Hematopoietic multipotent progenitor cell treated with erythropoietin and hydrocortisone succinate and interleukin-3 and kit ligand, for 15 days (in vitro differentiated cells): ENCODE measurements around the gene TBC1D17.
A peak's percentile ranks its signal among the peaks of the same experiment; 100 is the strongest.

Experiments used
- DNase-seq: peaks from one replicate; pipeline ENCODE4 v3.0.0-alpha.2; 2015; ENCODE audit warnings: low spot score

TBC1D17 gene

DNA sequence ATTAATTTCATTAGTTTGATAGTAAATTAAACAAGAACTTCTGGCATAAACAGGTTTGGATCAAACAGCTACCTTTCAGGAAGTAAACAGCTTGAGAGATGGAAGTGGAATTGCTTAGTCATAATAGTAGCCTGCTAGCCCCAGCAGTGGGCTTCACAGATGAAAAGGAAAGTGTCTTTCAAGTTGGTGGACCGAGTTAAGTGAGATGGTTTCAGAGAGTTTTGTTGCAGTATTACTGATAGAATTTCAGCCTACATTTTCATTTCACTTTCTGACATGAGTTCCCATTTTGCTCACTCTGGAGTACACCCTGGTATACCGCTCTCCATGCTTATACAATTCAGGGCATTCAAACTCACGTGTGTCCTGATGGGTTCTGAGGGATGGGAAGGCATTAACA lies 28.6 kb upstream of the TBC1D17 start:
- no peak for DNase-seq

- DNase-seq, result no peak
Observed at GRCh38 chr19:49849433-49850220, 27.9 kb upstream of the TBC1D17 start.

DNA sequence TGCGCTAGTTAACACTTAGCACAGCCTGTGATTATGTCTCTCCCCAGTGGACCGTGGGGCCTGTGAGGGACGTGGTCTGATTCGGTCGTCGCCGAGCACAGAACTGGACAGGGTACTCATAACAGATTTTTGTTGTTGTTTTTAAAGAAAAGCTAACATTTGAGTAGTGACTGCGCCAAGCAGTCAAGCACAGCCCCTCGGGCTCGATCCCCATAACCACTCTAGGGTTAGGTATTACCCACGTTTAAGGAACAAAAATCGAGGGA lies 27.3 kb upstream of the TBC1D17 start:
- DNase-seq, result no peak

- peak; percentile 94 for DNase-seq
Observed at GRCh38 chr19:49850487-49851342, 26.8 kb upstream of the TBC1D17 start, which contains the start of gene PTOV1. Gene PTOV1 (plus strand): TSS chr19:49851159.

DNA sequence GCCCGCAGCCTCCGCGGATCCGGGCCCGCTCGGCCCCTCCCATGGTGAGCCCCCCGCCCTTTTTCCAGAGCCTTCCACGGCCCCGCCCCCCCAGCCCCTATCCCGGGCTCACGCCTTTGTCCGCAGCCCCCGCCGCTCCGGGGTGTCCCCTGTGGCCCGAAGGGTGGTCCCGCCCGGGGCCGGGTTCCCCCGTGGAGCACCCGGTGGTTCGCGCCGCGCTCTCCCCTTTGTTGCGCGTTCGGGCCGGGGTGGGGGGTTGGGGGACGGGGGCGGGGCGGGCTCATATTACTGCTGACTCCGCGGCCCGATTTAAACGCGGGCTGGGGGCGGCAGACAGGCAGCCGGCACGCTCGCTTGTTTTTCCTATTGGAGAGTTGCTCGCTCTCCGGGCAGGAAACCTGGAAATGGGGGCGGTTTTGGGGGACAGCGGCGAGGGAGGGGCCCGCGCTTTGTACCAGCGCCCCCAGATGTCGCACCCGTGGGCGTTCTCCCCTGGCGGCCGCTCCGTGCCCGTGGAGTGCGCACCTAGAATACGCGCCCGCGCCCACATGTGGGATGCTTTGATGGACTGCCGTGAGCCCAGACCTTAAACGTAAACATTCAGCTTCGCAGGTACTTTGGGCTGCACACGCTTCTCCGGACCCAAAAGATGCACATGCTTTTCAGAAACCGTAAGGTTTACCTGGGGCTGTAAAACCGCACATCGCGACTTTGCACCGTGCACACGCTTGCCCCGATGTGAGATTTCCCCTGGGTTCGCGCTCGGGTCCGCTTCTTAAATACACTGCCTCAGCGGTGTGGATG lies 25.8 kb upstream of the TBC1D17 start:
- DNase-seq, result peak; percentile 22

- DNase-seq, result no peak
Observed at GRCh38 chr19:49852631-49853126, 24.8 kb upstream of the TBC1D17 start.

DNA sequence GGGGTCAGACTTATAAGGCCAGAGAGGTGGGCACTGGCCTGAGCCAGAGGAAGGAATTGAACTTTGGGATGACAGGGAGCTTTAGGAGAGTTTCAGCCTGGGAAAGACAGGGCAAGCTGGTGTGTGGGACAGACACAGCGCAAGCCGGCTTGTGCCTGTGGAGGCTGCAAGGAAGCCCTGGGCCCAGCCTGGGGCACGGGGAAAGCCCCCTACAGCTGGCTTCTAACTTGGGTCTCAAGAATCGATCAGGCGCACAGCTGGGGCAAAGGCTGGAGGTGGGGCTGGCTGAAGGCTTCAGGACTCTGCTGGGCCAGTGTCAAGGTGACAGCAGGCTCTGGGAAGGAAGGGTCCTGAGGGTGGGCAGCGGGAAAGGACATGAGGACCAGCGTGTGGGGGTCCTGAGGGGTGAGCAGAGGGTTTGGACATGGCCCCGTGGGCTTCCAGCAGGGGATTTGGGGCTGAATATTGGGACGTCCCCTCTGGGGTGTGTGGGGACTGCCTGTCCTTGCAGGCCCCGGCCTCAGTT lies 23.6 kb upstream of the TBC1D17 start:
- DNase-seq, result no peak

- DNase-seq, result no peak
Observed at GRCh38 chr19:49854378-49855263, 22.9 kb upstream of the TBC1D17 start.

DNA sequence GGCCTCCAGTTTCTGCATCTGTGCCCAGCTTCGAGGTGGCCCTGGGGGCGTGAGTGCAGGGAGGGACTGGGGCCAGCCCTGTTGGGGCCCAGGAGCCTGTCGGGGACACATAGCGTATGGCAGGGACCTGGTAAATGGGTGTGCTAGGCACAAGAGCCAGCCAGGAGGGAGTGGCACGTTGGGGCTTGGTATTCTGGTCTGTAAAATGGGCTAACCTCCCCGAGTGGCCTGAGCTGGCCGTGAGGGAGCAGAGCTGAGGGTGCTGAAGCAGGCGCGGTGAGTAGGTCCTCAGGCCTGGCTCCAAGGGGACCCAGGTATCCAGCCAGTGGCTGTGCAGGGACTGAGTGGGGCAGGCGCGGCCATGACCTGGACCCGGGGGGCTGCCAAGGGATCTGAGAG lies 22.2 kb upstream of the TBC1D17 start:
- DNase-seq, result no peak

- no peak for DNase-seq
Observed at GRCh38 chr19:49855676-49856573, 21.6 kb upstream of the TBC1D17 start.

- no peak for DNase-seq
Observed at GRCh38 chr19:49856574-49857021, 20.9 kb upstream of the TBC1D17 start.

GRCh38 chr19:49857061-49857837 lies 20.3 kb upstream of the TBC1D17 start:
- DNase-seq, result no peak

DNA sequence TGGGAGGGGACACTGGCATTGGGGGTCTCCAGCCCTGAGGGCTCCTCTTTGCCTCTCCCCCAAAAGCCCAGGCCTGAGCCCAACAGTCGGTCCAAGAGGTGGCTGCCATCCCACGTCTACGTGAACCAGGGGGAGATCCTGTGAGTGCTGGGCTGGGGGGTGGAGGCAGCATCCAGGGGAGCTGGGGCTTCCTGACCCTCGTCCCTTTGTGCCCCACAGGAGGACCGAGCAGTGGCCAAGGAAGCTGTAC lies 19.7 kb upstream of the TBC1D17 start:
- no peak for DNase-seq

GRCh38 chr19:49858088-49858985 lies 19.2 kb upstream of the TBC1D17 start:
- no peak for DNase-seq

DNA sequence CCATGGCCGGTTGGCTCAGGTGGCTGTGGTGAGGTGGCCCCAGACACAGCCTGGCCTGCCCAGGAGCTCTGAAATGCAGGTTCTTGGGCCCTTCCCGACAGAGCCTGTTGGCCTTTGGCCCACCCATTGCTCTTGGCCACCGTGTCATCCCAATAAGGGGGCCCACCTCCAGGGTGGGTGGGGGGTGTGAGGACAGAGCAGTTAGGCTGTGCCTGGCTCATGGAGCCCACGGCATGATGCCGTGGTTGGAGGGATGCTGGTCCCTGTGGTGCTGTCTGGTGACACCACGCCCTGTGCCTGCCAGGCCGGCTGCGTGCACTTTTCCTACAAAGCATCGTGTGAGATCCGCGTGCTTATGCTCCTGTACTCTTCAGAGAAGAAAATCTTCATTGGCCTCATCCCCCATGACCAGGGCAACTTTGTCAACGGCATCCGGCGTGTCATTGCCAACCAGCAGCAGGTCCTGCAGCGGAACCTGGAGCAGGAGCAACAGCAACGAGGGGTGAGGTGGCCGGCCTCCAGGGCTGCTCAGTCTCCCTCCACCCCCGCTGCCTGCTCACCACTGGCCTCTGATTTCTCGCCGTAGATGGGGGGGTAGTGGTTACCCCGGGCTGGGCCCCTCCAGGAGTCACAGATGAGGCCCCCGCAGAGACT lies 17.7 kb upstream of the TBC1D17 start:
- DNase-seq, result no peak

- DNase-seq, result no peak
Observed at GRCh38 chr19:49860336-49861102, 17.0 kb upstream of the TBC1D17 start.

GRCh38 chr19:49861107-49861506 lies 16.4 kb upstream of the TBC1D17 start:
- no peak for DNase-seq
